Epithelial cell of proximal tubule (primary cell): Measurements from ENCODE around the gene INSYN2B. TPM values are rescaled to one million over a fixed set of nuclear protein-coding genes. Genes with fewer than 3 reads are reported as not detected.

Experiments
- DNase-seq: peaks from one replicate; pipeline ENCODE4 v3.0.0-alpha.2; 2011; ENCODE audit warnings: low read depth
- H3K4me3 ChIP-seq: 2 replicates; pipeline ENCODE4 v1.5.1; 2011; ENCODE audit warnings: low read depth, mild to moderate bottlenecking, low read length
- total RNA-seq: library from RNA; depleted of rRNA; stranded (reverse); fragments of >200 nt; gene quantifications from 2 replicates; pipeline ENCODE4 v1.2.3, GENCODE V29; 2015
- TF ChIP-seq, protein P1 (sequence below): conservative IDR thresholded peaks from 2 replicates; pipeline ENCODE4 v1.5.1; 2012; ENCODE audit warnings: low read depth, mild to moderate bottlenecking, low read length

Gene INSYN2B
- total RNA-seq, 1 donor from 2014 or later, result 2.0 TPM

GRCh38 chr5:169831331-169831730, 149.0 kb downstream of the INSYN2B start:
- no peak overlapping the region for H3K4me3 ChIP-seq
- DNase-seq, result no peak
- TF ChIP-seq, protein P1, sequence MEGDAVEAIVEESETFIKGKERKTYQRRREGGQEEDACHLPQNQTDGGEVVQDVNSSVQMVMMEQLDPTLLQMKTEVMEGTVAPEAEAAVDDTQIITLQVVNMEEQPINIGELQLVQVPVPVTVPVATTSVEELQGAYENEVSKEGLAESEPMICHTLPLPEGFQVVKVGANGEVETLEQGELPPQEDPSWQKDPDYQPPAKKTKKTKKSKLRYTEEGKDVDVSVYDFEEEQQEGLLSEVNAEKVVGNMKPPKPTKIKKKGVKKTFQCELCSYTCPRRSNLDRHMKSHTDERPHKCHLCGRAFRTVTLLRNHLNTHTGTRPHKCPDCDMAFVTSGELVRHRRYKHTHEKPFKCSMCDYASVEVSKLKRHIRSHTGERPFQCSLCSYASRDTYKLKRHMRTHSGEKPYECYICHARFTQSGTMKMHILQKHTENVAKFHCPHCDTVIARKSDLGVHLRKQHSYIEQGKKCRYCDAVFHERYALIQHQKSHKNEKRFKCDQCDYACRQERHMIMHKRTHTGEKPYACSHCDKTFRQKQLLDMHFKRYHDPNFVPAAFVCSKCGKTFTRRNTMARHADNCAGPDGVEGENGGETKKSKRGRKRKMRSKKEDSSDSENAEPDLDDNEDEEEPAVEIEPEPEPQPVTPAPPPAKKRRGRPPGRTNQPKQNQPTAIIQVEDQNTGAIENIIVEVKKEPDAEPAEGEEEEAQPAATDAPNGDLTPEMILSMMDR, result no peak

GRCh38 chr5:169828385-169828784, 151.9 kb downstream of the INSYN2B start:
- H3K4me3 ChIP-seq, result no peak overlapping the region
- TF ChIP-seq, protein P1, result no peak
- DNase-seq, result no peak

- no peak for DNase-seq
- no peak overlapping the region for H3K4me3 ChIP-seq
- TF ChIP-seq, protein P1, result no peak
These were observed 152.5 kb downstream of the INSYN2B start for GRCh38 chr5:169827769-169828168.

GRCh38 chr5:169826618-169827017, 153.7 kb downstream of the INSYN2B start:
- no peak for DNase-seq
- TF ChIP-seq, protein P1, result peak; percentile 57
- no peak overlapping the region for H3K4me3 ChIP-seq

- TF ChIP-seq, protein P1, result no peak
These were observed 163.3 kb downstream of the INSYN2B start for GRCh38 chr5:169817031-169817430.

GRCh38 chr5:169814522-169814921, 165.8 kb downstream of the INSYN2B start:
- TF ChIP-seq, protein P1, result no peak

More at GRCh38 chr5:169817031-169817430, 163.3 kb downstream of the INSYN2B start:
- H3K4me3 ChIP-seq, result no peak overlapping the region
- no peak for DNase-seq

More at GRCh38 chr5:169814522-169814921, 165.8 kb downstream of the INSYN2B start:
- DNase-seq, result no peak
- no peak overlapping the region for H3K4me3 ChIP-seq

Other genes starting within 250 kb of the INSYN2B start
- not detected in 2 replicates for gene FOXI1, start 125.4 kb upstream of the INSYN2B start, total RNA-seq